ENCODE measurements around the gene GABBR2.

GABBR2 gene

GRCh38 chr9:98442114-98442513, 266.6 kb downstream of the GABBR2 start:
- no peak overlapping the region for H3K4me3 ChIP-seq (ENCODE audit: low read depth, low read length)
- TF ChIP-seq CTCF (IDR thresholded peaks at IDR 0.05; ENCODE audit: borderline replicate concordance, insufficient read depth, low read depth, low read length) = no peak

- H3K4me3 ChIP-seq (ENCODE audit: low read depth, low read length) = no peak overlapping the region
- TF ChIP-seq CTCF (IDR thresholded peaks at IDR 0.05; ENCODE audit: borderline replicate concordance, insufficient read depth, low read depth, low read length) = no peak
Observed at GRCh38 chr9:98438666-98439065, 270.1 kb downstream of the GABBR2 start.

GRCh38 chr9:98437458-98438034, 271.2 kb downstream of the GABBR2 start:
- TF ChIP-seq CTCF (IDR thresholded peaks at IDR 0.05; ENCODE audit: borderline replicate concordance, insufficient read depth, low read depth, low read length) = no peak
- H3K4me3 ChIP-seq (ENCODE audit: low read depth, low read length) = no peak overlapping the region

GRCh38 chr9:98432960-98433359, 275.8 kb downstream of the GABBR2 start:
- TF ChIP-seq CTCF (IDR thresholded peaks at IDR 0.05; ENCODE audit: borderline replicate concordance, insufficient read depth, low read depth, low read length) = no peak
- no peak overlapping the region for H3K4me3 ChIP-seq (ENCODE audit: low read depth, low read length)

- TF ChIP-seq CTCF (IDR thresholded peaks at IDR 0.05; ENCODE audit: borderline replicate concordance, insufficient read depth, low read depth, low read length) = no peak
- no peak overlapping the region for H3K4me3 ChIP-seq (ENCODE audit: low read depth, low read length)
Observed at GRCh38 chr9:98432134-98432533, 276.6 kb downstream of the GABBR2 start.

GRCh38 chr9:98430535-98431292, 278.0 kb downstream of the GABBR2 start:
- TF ChIP-seq CTCF (IDR thresholded peaks at IDR 0.05; ENCODE audit: borderline replicate concordance, insufficient read depth, low read depth, low read length) = no peak
- H3K4me3 ChIP-seq (ENCODE audit: low read depth, low read length) = no peak overlapping the region

- H3K4me3 ChIP-seq (ENCODE audit: low read depth, low read length) = no peak overlapping the region
- no peak for TF ChIP-seq CTCF (IDR thresholded peaks at IDR 0.05; ENCODE audit: borderline replicate concordance, insufficient read depth, low read depth, low read length)
Observed at GRCh38 chr9:98429613-98430012, 279.1 kb downstream of the GABBR2 start.

Data from GM12875 (cell line).